K562 (cell line): Measurements from ENCODE around the gene HCN3. TPM values are rescaled to one million over a fixed set of nuclear protein-coding genes. Genes with fewer than 3 reads are reported as not detected.

Source experiments
- BRD4 ChIP-seq: fragments of 200-600 bp; sonication (generic); IDR thresholded peaks from 2 replicates; pipeline ENCODE4 v1.6.1; 2017; ENCODE audit warnings: inconsistent platforms
- CEBPG ChIP-seq, 3 experiments: fragments of 200-800 bp in 1 of 3; sonication (Bioruptor generic) in 1 of 3; sonication (generic) in 1 of 3; formaldehyde crosslinking in 1 of 3; IDR thresholded peaks in 2 of 3; conservative IDR thresholded peaks in 1 of 3; 2 replicates each; pipeline versions ENCODE4 v1.6.1 to v1.8.0; 2016 to 2022; ENCODE audit warnings: missing compliant biosample characterization in 2 of 3, missing genetic modification characterization in 2 of 3, mild to moderate bottlenecking in 1 of 3, missing genetic modification reagents in 1 of 3
- E2F3 ChIP-seq: fragments of 250-450 bp; sonication (Bioruptor Pico); IDR thresholded peaks from 2 replicates; pipeline ENCODE4 v1.4.0; 2020; ENCODE audit warnings: mild to moderate bottlenecking
- FOS ChIP-seq: IDR thresholded peaks from 3 replicates; pipeline ENCODE4 v1.6.1; 2011; ENCODE audit not compliant: insufficient read length; ENCODE audit errors: extremely low read depth
- FOXA3 ChIP-seq, 2 experiments: fragments of 450-650 bp in 1 of 2; sonication (generic) in 1 of 2; formaldehyde crosslinking; IDR thresholded peaks in 1 of 2; conservative IDR thresholded peaks in 1 of 2; 2 replicates each; pipeline versions ENCODE4 v1.4.0 to v1.8.0; 2020 to 2022; ENCODE audit warnings: mild to moderate bottlenecking in 2 of 2, missing genetic modification reagents in 1 of 2
- IRF2 ChIP-seq: sonication (generic); formaldehyde crosslinking; IDR thresholded peaks from 2 replicates; pipeline ENCODE4 v1.8.1; 2022; ENCODE audit warnings: mild to moderate bottlenecking, missing genetic modification reagents
- MLX ChIP-seq, 2 experiments: fragments of 450-650 bp in 1 of 2; sonication (generic) in 1 of 2; formaldehyde crosslinking; conservative IDR thresholded peaks; 2 replicates each; pipeline versions ENCODE4 v1.4.0 to v1.8.1; 2020 to 2022; ENCODE audit warnings: mild to moderate bottlenecking in 1 of 2, missing genetic modification reagents in 1 of 2
- MXD1 ChIP-seq: fragments of 250-450 bp; sonication (Bioruptor Pico); IDR thresholded peaks from 2 replicates; pipeline ENCODE4 v1.8.0; 2021; ENCODE audit warnings: borderline replicate concordance, mild to moderate bottlenecking, moderate library complexity; ENCODE audit not compliant: poor library complexity, severe bottlenecking
- NR0B1 ChIP-seq: fragments of 450-650 bp; IDR thresholded peaks from one replicate; pipeline ENCODE4 v1.6.1; 2018; ENCODE audit warnings: mild to moderate bottlenecking, moderate library complexity; ENCODE audit not compliant: partially characterized antibody
- NR2F6 ChIP-seq: fragments of 450-650 bp; formaldehyde crosslinking; IDR thresholded peaks from 2 replicates; pipeline ENCODE4 v1.4.0; 2020; ENCODE audit warnings: mild to moderate bottlenecking
- RFX5 ChIP-seq: IDR thresholded peaks from 2 replicates; pipeline ENCODE4 v1.6.1; 2011; ENCODE audit warnings: low read depth, mild to moderate bottlenecking, improper control_type of control experiment, low read length
- RFX7 ChIP-seq: fragments of 250-450 bp; sonication (Bioruptor Pico); IDR thresholded peaks from 2 replicates; pipeline ENCODE4 v1.5.1; 2021; ENCODE audit warnings: mild to moderate bottlenecking
- SIX5 ChIP-seq, 2 experiments: IDR thresholded peaks; 2 replicates each; pipeline ENCODE4 v1.6.1; 2011; ENCODE audit warnings: low read length in 2 of 2, borderline replicate concordance in 1 of 2, low read depth in 1 of 2, mild to moderate bottlenecking in 1 of 2, moderate library complexity in 1 of 2; ENCODE audit not compliant: insufficient read depth in 1 of 2
- SNAPC5 ChIP-seq: fragments of 250-450 bp; sonication (Bioruptor Pico); IDR thresholded peaks from 2 replicates; pipeline ENCODE4 v1.8.0; 2021; ENCODE audit warnings: moderate library complexity, mild to moderate bottlenecking, inconsistent platforms
- SRSF1 ChIP-seq: fragments of 200-400 bp; formaldehyde crosslinking; IDR thresholded peaks from 2 replicates; pipeline ENCODE4 v1.6.1; 2017; ENCODE audit warnings: mild to moderate bottlenecking, low read depth, low read length, moderate library complexity
- STAG1 ChIP-seq: sonication (generic); formaldehyde crosslinking; IDR thresholded peaks from 2 replicates; pipeline ENCODE4 v1.5.0; 2020; ENCODE audit warnings: missing genetic modification reagents, borderline replicate concordance
- TCFL5 ChIP-seq: fragments of 250-450 bp; sonication (Bioruptor Pico); conservative IDR thresholded peaks from 2 replicates; pipeline ENCODE4 v1.6.1; 2021; ENCODE audit warnings: mild to moderate bottlenecking, moderate library complexity, matching md5 sums
- TFAM ChIP-seq: fragments of 250-450 bp; sonication (Bioruptor Pico); conservative IDR thresholded peaks from 2 replicates; pipeline ENCODE4 v1.5.0; 2021; ENCODE audit warnings: mild to moderate bottlenecking, moderate library complexity
- WHSC1 ChIP-seq: IDR thresholded peaks from one replicate; pipeline ENCODE4 v1.6.1; 2012; ENCODE audit warnings: low read length, control low read depth, inconsistent platforms
- ZNF121 ChIP-seq: sonication (generic); formaldehyde crosslinking; conservative IDR thresholded peaks from 2 replicates; pipeline ENCODE4 v1.8.0; 2022; ENCODE audit warnings: missing genetic modification reagents
- ZNF280A ChIP-seq: fragments of 450-650 bp; IDR thresholded peaks from 2 replicates; pipeline ENCODE4 v1.6.1; 2018; ENCODE audit warnings: mild to moderate bottlenecking, low read depth; ENCODE audit not compliant: partially characterized antibody
- ZNF347 ChIP-seq: fragments of 450-650 bp; formaldehyde crosslinking; IDR thresholded peaks from 2 replicates; pipeline ENCODE4 v1.4.0; 2020; ENCODE audit warnings: low read depth, mild to moderate bottlenecking, moderate library complexity
- ZNF436 ChIP-seq: fragments of 250-450, 450-650 bp; sonication (Bioruptor Pico); formaldehyde crosslinking; IDR thresholded peaks from 2 replicates; pipeline ENCODE4 v1.7.0; 2020; ENCODE audit warnings: mild to moderate bottlenecking
- ZNF551 ChIP-seq: fragments of 250-450 bp; sonication (Bioruptor Pico); IDR thresholded peaks from 2 replicates; pipeline ENCODE4 v1.5.0; 2021; ENCODE audit warnings: mild to moderate bottlenecking, moderate library complexity
- polyA plus RNA-seq, 8 experiments: library from polyadenylated mRNA; depleted of rRNA in 4 of 8; stranded (reverse) in 5 of 8; unstranded in 3 of 8; fragments of >200 nt; fragmentation: Nextera tagmentation in 2 of 8; fragmentation: Illumina TruSeq in 1 of 8; extraction: Ambion mirVana in 2 of 8; extraction: Trizol in 1 of 8; gene quantifications; 2 replicates each; pipeline versions ENCODE4 v1.2.1 to v1.2.3, GENCODE V29; 2011 to 2014; ENCODE audit warnings: inconsistent platforms in 1 of 8, missing spikeins in 1 of 8
- total RNA-seq, 7 experiments: library from RNA; depleted of rRNA in 6 of 7; stranded (reverse); fragments of >200 nt in 6 of 7; fragmentation: Illumina TruSeq in 2 of 7; extraction: Trizol in 2 of 7; gene quantifications; 2 replicates each; pipeline versions ENCODE4 v1.2.1 to v1.2.3, GENCODE V29; 2011 to 2021; ENCODE audit warnings: low replicate concordance in 1 of 7

HCN3 gene
- total and polyA plus RNA-seq, 9 of the 15 experiments (the other 6 are each of a cell fraction or from before 2014, with no cell fraction given) = 0.91 to 9.7 (median 3.9) TPM

- no peak for TF ChIP-seq BRD4
- no peak for TF ChIP-seq IRF2 (CRISPR knock-in tag)
- TF ChIP-seq FOXA3 (CRISPR knock-in tag; conservative IDR thresholded peaks at IDR 0.05 in 1 of 2, IDR thresholded peaks at IDR 0.05 in 1 of 2) = 0 out of 4 replicates have a peak, but pooled peaks of 1 of the 2 experiments have one; percentile 14
- no peak for TF ChIP-seq E2F3 (CRISPR knock-in tag)
- TF ChIP-seq FOS = no peak
- no peak for TF ChIP-seq ZNF347 (CRISPR knock-in tag)
- no peak for TF ChIP-seq STAG1 (CRISPR knock-in tag)
- TF ChIP-seq ZNF551 = no peak
- TF ChIP-seq NR2F6 = no peak
- TF ChIP-seq MLX (CRISPR knock-in tag; conservative IDR thresholded peaks at IDR 0.05) = no peak
- TF ChIP-seq NR0B1 = no peak
- TF ChIP-seq RFX7 (CRISPR knock-in tag) = no peak
- TF ChIP-seq RFX5 = no peak
- no peak for TF ChIP-seq WHSC1
- TF ChIP-seq SIX5 (IDR thresholded peaks at IDR 0.05; ENCODE audit: borderline replicate concordance in 1 of 2, insufficient read depth in 1 of 2, low read depth in 1 of 2, low read length in 2 of 2) = peak; percentile 68 to 77
- no peak for TF ChIP-seq ZNF436 (CRISPR knock-in tag)
- no peak for TF ChIP-seq TCFL5 (CRISPR knock-in tag)
- 0 out of 2 replicates have a peak, but pooled peaks have one; percentile 9 for TF ChIP-seq CEBPG (CRISPR knock-in tag; IDR thresholded peaks at IDR 0.05)
- no peak for TF ChIP-seq CEBPG (tag; conservative IDR thresholded peaks at IDR 0.05 in 1 of 2, IDR thresholded peaks at IDR 0.05 in 1 of 2)
- TF ChIP-seq MXD1 = no peak
- TF ChIP-seq TFAM = no peak
- TF ChIP-seq SRSF1 = no peak
- no peak for TF ChIP-seq SNAPC5 (CRISPR knock-in tag)
- TF ChIP-seq ZNF280A = no peak
- no peak for TF ChIP-seq ZNF121
Observed at GRCh38 chr1:155255243-155256007, 21.8 kb upstream of the HCN3 start, which contains the start of gene ENTREP3 (continued).
